BJ (cell line): ENCODE data around the gene CARD6. TPM values are rescaled to one million over a fixed set of nuclear protein-coding genes. Genes with fewer than 3 reads are reported as not detected.
"Not testable (repeated sequence)": the region's sequence is repeated elsewhere in the genome, so short reads cannot be mapped to it uniquely, and the experiment has no call there.

Experiments
- CTCF ChIA-PET: fragments of 350-600 bp; formaldehyde crosslinking; extraction: SDS; loops from one replicate; lab custom pipeline; 2021; ENCODE audit warnings: antibody characterized with exemption, inconsistent platforms; lab: Yijun Ruan, JAX
- POLR2A ChIA-PET: fragments of 300-600 bp; sonication (Branson Sonifier 250); formaldehyde crosslinking; extraction: SDS; loops from one replicate; lab custom pipeline; 2021; ENCODE audit warnings: antibody characterized with exemption; lab: Charles Lee
- DNase-seq: peaks from one replicate; pipeline ENCODE4 v3.0.0-alpha.2; 2011; ENCODE audit warnings: low read depth
- H3K27me3 ChIP-seq: 2 replicates; pipeline ENCODE4 v1.6.0; 2011; ENCODE audit warnings: low read length; ENCODE audit not compliant: control insufficient read depth, insufficient read depth
- H3K36me3 ChIP-seq: 2 replicates; pipeline ENCODE4 v1.5.1; 2011; ENCODE audit warnings: low read length; ENCODE audit not compliant: control insufficient read depth, insufficient read depth
- H3K4me3 ChIP-seq: 2 replicates; pipeline ENCODE4 v1.5.1; 2011; ENCODE audit warnings: low read depth, mild to moderate bottlenecking, control low read depth, low read length
- CTCF ChIP-seq: IDR thresholded peaks from 2 replicates; pipeline ENCODE4 v1.5.1; 2011; ENCODE audit warnings: low read depth, mild to moderate bottlenecking, control low read depth, inconsistent platforms, low read length, moderate library complexity; ENCODE audit not compliant: insufficient read depth
- polyA plus RNA-seq: library from polyadenylated mRNA; depleted of rRNA; stranded (reverse); fragments of >200 nt; gene quantifications from 2 replicates; pipeline ENCODE4 v1.2.3, GENCODE V29; 2011

The CARD6 gene
- polyA plus RNA-seq, 1 experiment: 0.63 TPM

- Histone ChIP-seq H3K4me3 (no peak overlapping the region), H3K27me3 (no peaks in the 10 kb centered on the region), H3K36me3 (no peaks in the 10 kb centered on the region)
- ChIA-PET CTCF (no interaction called here), POLR2A (no interaction called here)
- TF ChIP-seq CTCF: no peak
- no peak for DNase-seq
Observed at GRCh38 chr5:40846371-40846770, 5.2 kb downstream of the CARD6 start.

- TF ChIP-seq CTCF: no peak
- Histone ChIP-seq H3K27me3 (no peaks in the 10 kb centered on the region), H3K36me3 (no peaks in the 10 kb centered on the region), H3K4me3 (no peak overlapping the region)
- ChIA-PET CTCF (interaction anchor here (0.7 kb wide), 1 partner anchor 95 kb away, joined by 4 read pairs; no protein-coding TSS in a partner anchor), POLR2A (no interaction called here)
- DNase-seq: no peak
Observed at GRCh38 chr5:40847525-40847924, 6.4 kb downstream of the CARD6 start.

- no peaks in the 10 kb centered on the region for H3K27me3 ChIP-seq
- H3K4me3 ChIP-seq: no peak overlapping the region
- DNase-seq: no peak
- no peaks in the 10 kb centered on the region for H3K36me3 ChIP-seq
- CTCF ChIA-PET: interaction anchor here (1.4 to 1.7 kb wide), 2 partner anchors 10 to 18 kb away, joined by 3 read pairs; no protein-coding TSS in a partner anchor
- POLR2A ChIA-PET: no interaction called here
- no peak for TF ChIP-seq CTCF
Observed at GRCh38 chr5:40853632-40854192, 12.5 kb downstream of the CARD6 start.

GRCh38 chr5:40860711-40861110 lies 19.5 kb downstream of the CARD6 start:
- no peak for TF ChIP-seq CTCF
- no peaks in the 10 kb centered on the region for H3K36me3 ChIP-seq
- ChIA-PET CTCF (interaction anchor here (1.3 kb wide), 1 partner anchor 18 kb away, joined by 5 read pairs; no protein-coding TSS in a partner anchor), POLR2A (no interaction called here)
- H3K27me3 ChIP-seq: no peaks in the 10 kb centered on the region
- DNase-seq: no peak
- no peak overlapping the region for H3K4me3 ChIP-seq

GRCh38 chr5:40865004-40865403 lies 23.8 kb downstream of the CARD6 start:
- CTCF ChIA-PET, H3K4me3 ChIP-seq, POLR2A ChIA-PET, DNase-seq, H3K36me3 ChIP-seq, H3K27me3 ChIP-seq: not testable (repeated sequence)

GRCh38 chr5:40866844-40867243 lies 25.7 kb downstream of the CARD6 start:
- TF ChIP-seq CTCF: no peak
- POLR2A ChIA-PET: no interaction called here
- H3K36me3 ChIP-seq: no peaks in the 10 kb centered on the region
- CTCF ChIA-PET: no interaction called here
- H3K27me3 ChIP-seq: peaks cover 3% of the 10 kb centered on the region; the same call in 1 of the 2 replicates
- no peak for DNase-seq
- no peak overlapping the region for H3K4me3 ChIP-seq
